Activated naive CD4-positive, alpha-beta T cell treated with anti-CD3 and anti-CD28 coated beads, Interleukin-2, amount 10 ng/mL, durations not matched to agents 7 days and 5 days (primary cell): ENCODE data around the gene NPRL2.
A peak's percentile ranks its signal among the peaks of the same experiment; 100 is the strongest.

ENCODE experiments used
- CTCF ChIA-PET: fragments of 350-600 bp; sonication (Branson Sonifier 250); formaldehyde crosslinking; loops from one replicate; lab custom pipeline; 2021; ENCODE audit warnings: antibody characterized with exemption; lab: Charles Lee
- DNase-seq: peaks from one replicate; pipeline ENCODE4 v3.0.0-alpha.2; 2020
- H3K27ac Mint-ChIP-seq: one replicate; pipeline ENCODE4 v1.8.0; 2021; ENCODE audit warnings: mild to moderate bottlenecking, moderate library complexity, mixed read lengths
- H3K27me3 Mint-ChIP-seq: one replicate; pipeline ENCODE4 v1.8.0; 2021; ENCODE audit warnings: mild to moderate bottlenecking, mixed read lengths
- H3K36me3 Mint-ChIP-seq: one replicate; pipeline ENCODE4 v1.8.0; 2021; ENCODE audit warnings: mixed read lengths
- H3K4me1 Mint-ChIP-seq: one replicate; pipeline ENCODE4 v1.8.0; 2021; ENCODE audit warnings: mixed read lengths
- H3K4me3 Mint-ChIP-seq: one replicate; pipeline ENCODE4 v1.8.0; 2021; ENCODE audit warnings: mild to moderate bottlenecking, moderate library complexity, mixed read lengths
- H3K9me3 Mint-ChIP-seq: one replicate; pipeline ENCODE4 v1.8.0; 2021; ENCODE audit warnings: mixed read lengths

Gene NPRL2

DNA sequence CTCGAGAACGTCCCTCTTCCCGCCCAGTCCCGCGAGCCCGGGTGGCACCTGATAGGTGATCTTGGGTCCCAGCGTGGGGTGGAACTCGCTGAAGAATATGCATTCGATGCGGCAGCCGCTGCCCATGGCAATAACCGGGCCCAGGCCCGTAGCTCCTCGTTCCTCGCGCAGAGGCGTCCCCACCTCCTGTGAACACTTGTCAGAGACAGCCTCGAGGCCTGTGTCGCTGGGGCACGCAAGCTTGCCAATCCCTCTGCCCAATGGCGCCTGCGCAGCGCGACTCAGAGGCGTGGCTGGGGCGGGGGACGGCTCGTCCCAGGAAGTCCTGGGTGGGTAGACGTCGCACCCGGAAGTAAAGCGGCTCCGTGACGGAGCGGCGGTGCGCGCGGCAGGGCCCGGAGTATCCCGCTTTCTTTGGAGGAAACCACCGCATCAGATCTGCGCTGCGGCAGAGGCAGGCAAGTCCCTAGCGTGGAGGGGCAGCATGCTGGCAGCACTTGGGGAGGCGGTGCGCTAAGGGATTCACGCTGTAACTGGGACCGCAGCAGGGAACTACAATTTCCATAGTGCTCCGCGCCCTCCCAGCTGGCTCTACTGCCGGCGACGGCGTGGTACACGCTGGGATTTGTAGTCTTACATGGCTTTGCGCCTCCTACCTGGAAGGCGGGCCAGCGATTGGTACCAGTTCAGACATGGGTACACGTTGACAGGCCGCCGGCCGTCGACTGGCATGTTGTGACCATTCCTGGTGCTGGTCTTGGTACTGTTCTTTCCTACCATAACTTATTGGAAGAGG is at the start of gene NPRL2, which contains the start of gene CYB561D2:
Gene NPRL2 (minus strand): TSS at position 249 of the 796 bp plus-strand sequence. CDS start 123 bp downstream, at position 126.
Gene CYB561D2 (plus strand): TSS at position 336 of the 796 bp plus-strand sequence. CDS start 572 bp downstream, outside the sequence.
- H3K4me3 Mint-ChIP-seq: peak within 1 kb of the TSS; percentile 80
- peaks cover 68% of the 10 kb centered on the region for H3K4me1 Mint-ChIP-seq
- no peaks in the 10 kb centered on the region for H3K27me3 Mint-ChIP-seq
- peaks cover 45% of the 10 kb centered on the region for H3K36me3 Mint-ChIP-seq
- H3K9me3 Mint-ChIP-seq: no peaks in the 10 kb centered on the region
- peak; percentile 100 for DNase-seq
- CTCF ChIA-PET: interaction anchor here (0.6 to 1.9 kb wide), 7 partner anchors 10 to 218 kb away, joined by 3 to 10 read pairs (median 3); partner anchors contain the start of genes HEMK1 and RASSF1
- peak within 1 kb of the TSS; percentile 95 for H3K27ac Mint-ChIP-seq

DNA sequence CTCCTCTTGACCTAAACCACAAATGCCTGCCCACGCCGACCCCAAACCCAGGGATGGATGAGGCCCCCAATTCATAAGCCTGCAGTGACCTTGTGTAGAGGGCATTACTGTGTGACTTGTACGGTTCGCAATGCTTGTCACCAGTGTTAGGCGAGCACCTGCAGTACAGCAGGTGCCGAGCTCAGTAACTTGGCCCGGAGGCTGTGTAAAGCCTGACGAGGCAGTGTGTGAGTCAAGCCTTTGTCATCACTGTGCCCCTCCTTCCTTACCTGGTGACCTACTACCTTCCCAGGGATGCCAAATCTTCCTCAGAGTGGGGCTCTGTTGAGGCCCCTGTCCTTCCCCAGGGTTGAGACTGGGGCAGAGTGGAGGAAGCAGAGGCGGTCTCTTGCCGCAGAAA is 45.9 kb upstream of the NPRL2 start:
- Mint-ChIP-seq H3K36me3 (no peaks in the 10 kb centered on the region), H3K27me3 (no peaks in the 10 kb centered on the region), H3K9me3 (no peaks in the 10 kb centered on the region), H3K4me1 (no peaks in the 10 kb centered on the region), H3K4me3 (no peak overlapping the region), H3K27ac (no peak overlapping the region)
- no peak for DNase-seq
- CTCF ChIA-PET: no interaction called here

DNA sequence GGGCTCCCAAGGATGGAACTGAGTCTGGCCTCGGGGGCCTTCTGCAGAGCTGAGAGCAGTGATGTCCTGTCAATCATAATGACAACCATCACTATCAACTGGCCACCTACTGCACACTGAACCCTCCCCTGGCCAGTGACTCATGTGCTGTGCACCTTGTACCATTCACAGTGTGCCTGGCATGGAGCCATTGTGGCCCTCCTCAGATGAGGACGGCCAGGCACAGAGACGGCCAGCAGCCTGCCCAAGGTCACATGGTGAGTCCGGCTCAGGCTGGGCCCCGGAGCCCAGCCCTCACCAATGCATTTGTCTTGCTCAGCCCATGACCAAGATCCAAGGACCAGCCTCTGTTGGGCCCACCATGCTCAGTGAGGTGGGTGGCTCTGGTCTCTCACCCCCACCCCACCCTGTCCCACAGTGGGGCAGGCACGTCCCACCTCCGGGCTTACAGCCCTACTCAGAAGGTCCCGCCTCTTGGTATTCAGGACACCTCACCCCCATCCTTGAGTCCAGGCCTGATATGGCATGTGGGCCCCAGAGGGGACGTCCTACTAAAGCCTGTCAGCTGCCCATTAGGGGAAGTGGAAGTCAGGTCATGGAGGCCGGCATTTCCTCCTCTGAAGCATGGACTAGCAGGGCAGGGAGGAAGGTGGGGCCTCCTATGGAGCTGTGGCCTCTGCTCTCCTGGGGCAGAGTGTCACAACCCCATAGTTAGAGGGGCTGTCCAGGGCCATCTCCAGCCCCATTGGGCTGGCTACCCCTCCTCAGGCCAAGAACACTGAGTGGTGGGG is 44.7 kb upstream of the NPRL2 start:
- Mint-ChIP-seq H3K9me3 (no peaks in the 10 kb centered on the region), H3K27me3 (no peaks in the 10 kb centered on the region), H3K27ac (no peak overlapping the region), H3K36me3 (no peaks in the 10 kb centered on the region), H3K4me1 (no peaks in the 10 kb centered on the region), H3K4me3 (no peak overlapping the region)
- no peak for DNase-seq
- CTCF ChIA-PET: interaction anchor here (1.4 kb wide), 1 partner anchor 39 kb away, joined by 3 read pairs; no protein-coding TSS in a partner anchor

DNA sequence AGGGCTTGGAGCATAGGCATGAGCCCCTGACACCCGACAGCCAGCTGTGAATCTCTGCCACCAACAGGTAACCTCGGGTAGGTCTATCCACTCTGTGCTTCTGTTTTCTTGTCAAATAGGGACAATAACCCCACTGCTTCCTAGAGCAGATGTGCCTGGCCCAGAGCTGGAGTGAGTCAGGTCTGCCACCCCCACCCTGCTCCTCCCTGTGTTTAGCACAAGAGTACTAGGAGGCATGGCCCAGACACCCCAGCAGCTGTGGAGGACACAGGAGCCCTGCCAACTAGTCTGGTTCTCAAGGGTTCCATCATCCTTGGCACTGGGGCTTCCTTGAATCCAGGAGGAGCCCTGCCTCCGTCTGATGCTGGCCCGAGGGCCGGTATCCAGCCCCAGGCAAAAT is 42.5 kb upstream of the NPRL2 start:
- Mint-ChIP-seq H3K9me3 (no peaks in the 10 kb centered on the region), H3K4me1 (no peaks in the 10 kb centered on the region), H3K27me3 (no peaks in the 10 kb centered on the region), H3K36me3 (no peaks in the 10 kb centered on the region), H3K27ac (no peak overlapping the region), H3K4me3 (no peak overlapping the region)
- DNase-seq: no peak
- CTCF ChIA-PET: interaction anchor here (1.0 kb wide), 1 partner anchor 149 kb away, joined by 3 read pairs; no protein-coding TSS in a partner anchor

DNA sequence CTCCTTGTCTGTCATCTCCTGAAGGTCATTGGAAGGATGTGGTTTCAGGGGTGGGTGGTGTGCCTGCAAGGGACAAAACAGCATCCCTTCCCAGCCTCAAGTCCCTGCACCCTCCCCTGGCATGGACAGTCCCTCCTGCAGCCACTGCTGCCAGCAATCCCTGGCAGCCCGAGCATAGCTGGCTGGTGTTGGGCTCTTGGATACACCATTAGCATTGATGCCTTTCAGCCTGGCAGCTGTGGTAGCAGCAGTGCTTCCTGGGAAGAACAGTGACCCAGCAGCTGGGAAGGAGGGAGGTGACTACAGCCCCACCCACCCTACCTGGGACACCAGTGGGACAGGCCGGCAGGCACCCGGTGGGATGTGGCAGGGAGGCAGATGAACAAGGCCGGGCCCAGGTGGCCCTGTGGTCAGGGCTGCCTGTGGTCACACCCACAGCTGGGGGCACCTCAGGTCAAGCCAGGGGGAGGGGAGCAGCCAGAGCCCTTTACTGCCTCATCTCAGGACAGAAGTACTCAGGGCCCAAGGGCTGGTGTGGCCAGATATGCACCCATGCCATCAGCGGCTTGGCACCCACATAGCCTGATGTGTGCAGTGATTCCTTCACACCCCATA is 41.6 kb upstream of the NPRL2 start:
- peaks cover 1% of the 10 kb centered on the region for H3K27me3 Mint-ChIP-seq
- no peak for DNase-seq
- CTCF ChIA-PET: interaction anchor here (1.0 kb wide), 1 partner anchor 150 kb away, joined by 3 read pairs; no protein-coding TSS in a partner anchor
- no peak overlapping the region for H3K4me3 Mint-ChIP-seq
- H3K36me3 Mint-ChIP-seq: no peaks in the 10 kb centered on the region
- no peaks in the 10 kb centered on the region for H3K9me3 Mint-ChIP-seq
- H3K27ac Mint-ChIP-seq: no peak overlapping the region
- no peaks in the 10 kb centered on the region for H3K4me1 Mint-ChIP-seq

DNA sequence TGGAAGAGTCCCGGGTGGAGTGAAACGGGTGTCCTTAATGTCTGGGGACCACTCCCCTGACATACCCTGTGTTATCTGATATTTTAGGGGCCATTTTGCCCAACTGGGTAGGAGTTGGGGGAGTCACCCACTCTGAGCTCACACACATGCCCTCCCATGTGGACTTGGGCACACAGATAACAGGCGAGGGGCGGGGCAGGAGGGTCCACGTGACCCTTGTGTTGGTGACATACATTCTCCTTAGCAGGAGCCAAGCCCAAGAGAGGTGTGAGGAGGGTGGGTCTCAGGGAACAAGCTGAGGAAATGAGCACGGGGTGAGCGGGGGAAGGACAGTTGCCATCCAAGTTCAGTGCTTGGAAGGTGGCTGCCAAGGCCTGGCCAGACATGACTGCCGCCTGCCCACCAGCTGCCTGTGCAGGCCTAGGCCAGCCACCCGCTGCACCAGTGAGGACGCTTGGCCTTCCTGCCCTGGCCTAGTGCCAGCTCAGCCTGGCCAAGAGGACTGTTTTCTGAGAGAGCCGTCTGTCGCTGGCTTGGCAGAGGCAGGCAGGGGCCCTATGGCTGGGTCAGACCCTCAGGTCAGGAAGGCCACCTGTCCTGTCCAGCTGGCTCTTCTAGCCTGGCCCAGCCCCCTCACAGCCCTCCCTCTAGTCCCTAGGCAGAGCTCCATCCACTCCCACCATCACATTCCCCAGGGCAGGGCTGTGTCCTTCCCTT is 40.1 kb upstream of the NPRL2 start:
- no peak for DNase-seq
- Mint-ChIP-seq H3K4me3 (no peak overlapping the region), H3K36me3 (no peaks in the 10 kb centered on the region), H3K9me3 (no peaks in the 10 kb centered on the region), H3K4me1 (no peaks in the 10 kb centered on the region), H3K27me3 (peaks cover 9% of the 10 kb centered on the region), H3K27ac (no peak overlapping the region)
- CTCF ChIA-PET: interaction anchor here (0.8 to 1.7 kb wide), 2 partner anchors 40 to 152 kb away, joined by 3 read pairs; partner anchors contain the start of genes CYB561D2 and NPRL2

DNA sequence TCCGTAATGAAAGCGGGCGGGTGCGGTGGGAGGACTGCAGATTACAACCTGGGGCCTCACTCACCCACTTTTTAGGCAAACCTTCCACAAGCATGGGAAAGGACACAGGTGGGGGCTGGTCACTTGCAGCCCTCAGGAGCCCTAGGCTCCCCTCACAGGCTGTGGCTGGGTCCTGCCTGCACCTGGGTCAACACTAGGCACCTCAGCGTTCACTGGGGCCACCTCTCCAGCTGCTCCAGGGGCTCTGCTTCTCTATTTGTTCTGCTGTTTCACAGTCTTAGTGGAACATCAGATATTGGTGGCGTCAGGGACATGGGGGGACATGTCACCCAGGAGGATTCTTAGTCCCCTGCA is 38.8 kb upstream of the NPRL2 start:
- no peak for DNase-seq
- Mint-ChIP-seq H3K27me3 (peaks cover 9% of the 10 kb centered on the region), H3K9me3 (no peaks in the 10 kb centered on the region), H3K36me3 (no peaks in the 10 kb centered on the region), H3K4me1 (no peaks in the 10 kb centered on the region), H3K4me3 (no peak overlapping the region), H3K27ac (no peak overlapping the region)
- CTCF ChIA-PET: interaction anchor here (1.7 kb wide), 1 partner anchor 153 kb away, joined by 3 read pairs; no protein-coding TSS in a partner anchor

DNA sequence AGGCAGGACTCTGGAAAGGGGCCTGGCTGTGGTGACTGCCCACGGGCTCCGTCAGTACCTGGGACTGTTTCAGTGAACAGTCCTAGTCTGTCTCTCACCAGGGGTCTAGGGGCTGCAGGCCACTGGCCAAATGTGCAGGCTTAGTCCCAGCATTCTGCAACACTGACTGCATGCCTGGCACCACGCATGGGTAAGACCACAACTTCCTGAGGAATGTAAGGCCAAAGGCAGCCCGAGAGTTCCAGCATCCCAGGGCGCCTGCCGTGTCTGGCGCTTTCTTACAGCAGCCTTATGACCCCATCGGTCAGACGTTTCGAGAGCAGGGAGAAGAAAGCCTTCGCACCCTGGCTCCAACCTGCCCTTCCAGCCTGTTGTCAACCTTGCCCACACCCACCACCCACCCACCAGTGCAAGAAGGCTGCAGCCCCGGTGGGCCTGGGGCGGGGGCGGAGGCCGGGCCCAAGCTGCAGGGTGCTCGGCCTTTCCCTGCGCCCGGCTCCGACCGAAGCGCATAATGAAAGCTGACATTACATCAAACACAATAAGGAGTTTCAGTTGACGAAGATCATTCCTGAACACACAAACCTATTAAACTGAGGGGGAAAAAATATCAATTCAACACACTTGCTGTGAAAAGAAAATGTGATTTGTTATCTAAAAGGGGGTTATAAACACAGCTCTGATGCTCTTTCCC is 38.3 kb upstream of the NPRL2 start:
- Mint-ChIP-seq H3K27me3 (peaks cover 9% of the 10 kb centered on the region), H3K36me3 (no peaks in the 10 kb centered on the region), H3K4me3 (no peak overlapping the region), H3K4me1 (no peaks in the 10 kb centered on the region), H3K27ac (no peak overlapping the region), H3K9me3 (no peaks in the 10 kb centered on the region)
- CTCF ChIA-PET: no interaction called here
- no peak for DNase-seq

DNA sequence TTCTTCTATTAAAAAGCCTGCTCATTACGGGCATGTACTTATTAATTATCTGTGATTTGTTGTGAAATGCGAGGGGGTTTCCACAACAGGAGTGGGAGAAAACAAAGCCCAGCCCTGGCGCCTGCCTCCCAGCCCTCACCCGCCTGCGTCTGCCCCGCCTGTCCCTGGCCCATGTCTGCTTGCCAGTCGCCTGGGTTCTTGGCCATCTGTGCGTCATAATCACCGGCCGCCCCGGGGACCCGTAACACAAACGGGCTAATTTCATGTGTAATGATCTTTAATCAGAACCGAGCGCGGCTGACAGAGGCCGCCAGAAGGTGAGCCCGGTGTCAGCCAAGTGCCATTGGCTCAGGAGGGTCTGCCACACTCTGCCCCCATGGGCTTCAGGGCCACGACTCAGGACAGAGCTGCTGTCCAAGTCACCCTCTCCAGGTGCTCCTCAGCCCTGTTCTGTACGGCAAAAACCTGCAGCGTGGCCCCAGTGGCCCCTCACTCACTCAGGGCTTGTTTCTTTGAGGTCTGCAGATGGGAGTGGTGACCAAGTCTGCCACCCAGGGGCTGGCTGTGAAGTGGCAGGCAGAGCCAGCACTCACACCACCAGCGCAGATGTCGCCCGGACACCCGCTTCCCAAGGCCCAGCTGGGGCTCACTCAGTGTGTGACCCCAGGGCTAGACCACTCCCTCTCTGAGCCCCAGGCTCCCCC is 37.6 kb upstream of the NPRL2 start:
- CTCF ChIA-PET: no interaction called here
- H3K36me3 Mint-ChIP-seq: no peaks in the 10 kb centered on the region
- H3K27ac Mint-ChIP-seq: no peak overlapping the region
- peaks cover 9% of the 10 kb centered on the region for H3K27me3 Mint-ChIP-seq
- DNase-seq: no peak
- H3K9me3 Mint-ChIP-seq: no peaks in the 10 kb centered on the region
- H3K4me1 Mint-ChIP-seq: no peaks in the 10 kb centered on the region
- no peak overlapping the region for H3K4me3 Mint-ChIP-seq

DNA sequence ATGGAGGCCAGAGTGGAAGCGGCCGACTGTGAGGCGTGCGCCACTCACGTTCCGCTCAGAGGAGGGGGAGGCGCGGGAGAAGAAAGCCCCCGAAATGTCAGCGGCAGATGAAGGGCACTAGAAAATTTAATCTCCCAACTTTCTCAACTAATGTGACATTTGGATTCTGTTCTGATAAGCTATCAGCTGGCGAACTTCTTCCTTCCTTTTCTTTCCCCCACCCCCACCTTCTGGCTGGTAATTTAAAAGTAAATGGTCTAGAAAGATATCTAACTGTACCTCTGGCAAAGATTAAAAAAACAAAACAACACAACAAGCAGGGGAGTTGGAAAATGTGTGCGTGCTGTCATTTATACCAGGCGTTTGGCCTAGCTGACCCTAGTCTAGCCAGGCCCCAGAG is 35.2 kb upstream of the NPRL2 start:
- Mint-ChIP-seq H3K27me3 (peaks cover 9% of the 10 kb centered on the region), H3K4me1 (no peaks in the 10 kb centered on the region), H3K27ac (no peak overlapping the region), H3K4me3 (no peak overlapping the region), H3K9me3 (no peaks in the 10 kb centered on the region), H3K36me3 (no peaks in the 10 kb centered on the region)
- no peak for DNase-seq
- CTCF ChIA-PET: interaction anchor here (1.1 kb wide), 1 partner anchor 164 kb away, joined by 3 read pairs; no protein-coding TSS in a partner anchor

DNA sequence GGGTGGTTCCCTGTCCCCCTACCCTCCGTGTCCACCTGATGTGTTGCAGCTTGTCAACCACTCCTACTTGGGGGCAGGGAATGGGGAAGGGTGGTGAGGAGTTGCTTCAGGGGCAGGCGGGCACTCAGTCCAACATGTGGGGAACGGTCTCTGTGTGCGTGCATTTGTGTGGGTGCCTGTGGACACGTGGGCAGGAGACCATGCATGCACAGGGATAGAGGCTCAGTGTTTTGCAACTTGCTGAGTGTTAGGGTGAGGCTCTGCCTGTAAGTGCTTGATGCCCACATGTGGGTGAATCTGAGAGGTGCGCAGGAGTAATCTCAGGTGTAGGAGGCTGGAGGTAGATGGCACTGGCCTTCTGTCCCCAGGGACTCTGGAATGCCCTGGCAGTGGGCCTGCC is 33.2 kb upstream of the NPRL2 start:
- Mint-ChIP-seq H3K36me3 (no peaks in the 10 kb centered on the region), H3K27me3 (peaks cover 9% of the 10 kb centered on the region), H3K4me1 (no peaks in the 10 kb centered on the region), H3K4me3 (no peak overlapping the region), H3K9me3 (no peaks in the 10 kb centered on the region), H3K27ac (no peak overlapping the region)
- CTCF ChIA-PET: no interaction called here
- no peak for DNase-seq

DNA sequence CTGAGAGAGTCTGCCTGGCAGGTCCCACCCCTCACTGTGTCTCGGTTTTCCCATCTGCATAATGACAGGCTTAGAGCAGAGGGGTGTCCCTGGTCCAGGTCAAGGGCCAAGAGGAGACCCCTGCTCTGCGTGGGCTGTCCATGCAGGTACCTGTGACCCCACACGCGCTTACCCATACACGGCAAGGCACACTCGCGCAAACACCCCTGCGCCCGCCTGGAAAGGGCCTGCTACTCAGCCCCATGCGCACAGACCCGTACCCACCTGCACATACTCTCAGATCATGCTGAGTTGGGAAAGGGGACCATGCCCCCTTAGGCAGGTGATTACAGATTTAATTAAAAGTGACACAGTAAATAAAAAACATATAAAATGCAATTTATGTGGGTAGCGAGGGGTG is 32.1 kb upstream of the NPRL2 start:
- no peaks in the 10 kb centered on the region for H3K36me3 Mint-ChIP-seq
- no peak for DNase-seq
- CTCF ChIA-PET: no interaction called here
- H3K27ac Mint-ChIP-seq: no peak overlapping the region
- H3K27me3 Mint-ChIP-seq: peaks cover 13% of the 10 kb centered on the region
- H3K4me1 Mint-ChIP-seq: no peaks in the 10 kb centered on the region
- H3K9me3 Mint-ChIP-seq: no peaks in the 10 kb centered on the region
- H3K4me3 Mint-ChIP-seq: no peak overlapping the region

DNA sequence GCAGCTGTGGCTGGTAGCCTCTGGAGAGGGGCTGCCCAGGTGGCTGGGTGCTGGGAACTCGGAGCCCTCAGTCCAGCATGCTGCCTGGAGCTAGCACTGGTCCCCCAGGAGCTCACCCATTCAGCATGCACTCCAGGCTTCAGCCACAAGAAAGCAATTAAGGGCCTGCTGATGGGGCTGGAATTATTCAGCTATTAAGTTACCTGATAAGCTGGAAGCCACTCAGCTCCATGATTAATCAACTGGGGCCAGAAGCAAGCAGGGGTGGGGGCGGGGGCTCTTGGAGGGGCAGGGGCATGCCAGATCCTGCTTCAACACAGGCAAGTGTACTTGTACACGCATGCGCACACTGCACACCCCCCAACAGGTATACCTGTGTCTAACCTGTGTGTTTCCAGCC is 30.8 kb upstream of the NPRL2 start:
- Mint-ChIP-seq H3K36me3 (no peaks in the 10 kb centered on the region), H3K4me3 (no peak overlapping the region), H3K9me3 (no peaks in the 10 kb centered on the region), H3K27me3 (peaks cover 3% of the 10 kb centered on the region), H3K4me1 (no peaks in the 10 kb centered on the region), H3K27ac (no peak overlapping the region)
- DNase-seq: no peak
- CTCF ChIA-PET: no interaction called here
